IPS-NIHi11 (cell line): ENCODE measurements around the gene PAPOLB.

ENCODE experiments used
- DNase-seq: peaks from one replicate; pipeline ENCODE4 v3.0.0; 2012; ENCODE audit warnings: mixed read lengths, low spot score

Gene PAPOLB

DNA sequence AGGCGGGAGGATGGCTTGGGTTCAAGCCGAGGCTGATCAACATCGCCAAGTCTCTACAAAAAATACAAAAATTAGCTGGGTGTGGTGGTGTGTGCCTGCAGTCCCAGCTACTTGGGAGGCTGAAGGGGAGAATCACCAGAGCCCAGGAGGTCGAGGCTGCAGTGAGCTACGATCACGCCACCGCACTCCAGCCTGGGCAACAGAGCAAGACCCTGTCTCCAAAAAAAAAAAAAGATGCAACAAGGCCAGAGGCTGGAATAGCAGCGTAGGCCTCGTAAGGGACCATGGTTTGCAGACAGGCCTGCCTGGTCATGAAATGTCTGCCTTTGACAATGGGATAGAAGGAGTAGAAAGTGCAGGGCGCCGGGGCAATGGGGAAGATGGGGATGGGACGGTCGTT lies 20.0 kb downstream of the PAPOLB start:
- no peak for DNase-seq

DNA sequence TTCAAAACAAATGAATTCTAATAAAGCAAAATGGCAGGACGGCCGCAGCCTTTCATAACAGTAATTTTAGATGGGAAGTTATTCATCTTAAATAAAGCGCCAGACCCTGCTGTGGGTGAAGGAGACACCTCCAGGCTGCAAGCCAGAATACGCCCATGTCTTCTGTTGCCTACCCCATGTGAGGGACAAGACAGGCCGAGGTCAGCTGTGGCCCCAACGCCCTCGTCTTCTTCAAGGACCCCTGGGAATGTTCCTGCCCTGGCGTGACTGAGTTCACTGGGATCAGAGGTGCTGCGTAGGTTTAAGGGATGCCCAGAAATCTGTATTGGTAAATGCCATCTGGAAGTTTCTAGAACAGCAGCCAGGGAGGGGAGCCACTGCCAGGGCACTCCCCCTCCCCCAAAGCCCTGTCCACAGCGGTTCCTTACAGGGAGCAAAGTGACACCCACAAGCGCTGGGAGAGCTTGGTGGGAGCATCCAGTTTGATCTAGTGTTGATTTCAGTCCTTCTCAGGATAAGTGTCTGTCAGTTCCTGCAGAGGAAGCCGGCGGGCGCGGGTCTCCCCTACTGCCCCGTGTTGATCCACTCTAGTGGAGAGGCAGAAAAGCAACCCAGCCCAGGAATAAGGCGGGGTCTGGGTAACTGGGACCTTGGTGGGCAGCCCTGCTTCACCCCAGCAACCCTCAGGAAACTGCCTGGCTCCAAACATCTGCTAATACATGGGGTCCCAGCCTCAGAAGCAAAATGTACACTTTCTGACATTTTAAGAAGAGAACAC lies 20.6 kb downstream of the PAPOLB start:
- no peak for DNase-seq

DNA sequence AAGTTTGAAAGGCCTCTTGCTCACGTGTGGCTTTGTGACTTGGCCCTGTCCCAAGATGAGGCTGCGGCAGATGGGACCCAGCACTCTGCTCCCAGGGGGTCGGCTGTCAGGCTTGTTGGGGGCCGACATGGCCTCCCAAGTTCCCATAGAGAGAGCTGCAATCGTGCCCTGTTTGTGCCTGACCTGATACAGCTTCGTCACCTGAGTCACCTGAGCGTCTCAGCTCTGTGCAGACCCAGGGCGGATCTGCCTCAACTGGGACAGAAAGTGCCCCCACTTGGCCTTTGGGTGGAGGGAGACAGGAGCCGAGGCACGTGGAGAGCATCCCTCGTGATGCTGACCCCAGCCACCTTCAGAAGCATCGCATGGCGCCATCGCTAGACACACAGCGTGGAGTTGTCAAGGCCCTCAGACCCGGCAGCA lies 21.7 kb downstream of the PAPOLB start:
- no peak for DNase-seq

DNA sequence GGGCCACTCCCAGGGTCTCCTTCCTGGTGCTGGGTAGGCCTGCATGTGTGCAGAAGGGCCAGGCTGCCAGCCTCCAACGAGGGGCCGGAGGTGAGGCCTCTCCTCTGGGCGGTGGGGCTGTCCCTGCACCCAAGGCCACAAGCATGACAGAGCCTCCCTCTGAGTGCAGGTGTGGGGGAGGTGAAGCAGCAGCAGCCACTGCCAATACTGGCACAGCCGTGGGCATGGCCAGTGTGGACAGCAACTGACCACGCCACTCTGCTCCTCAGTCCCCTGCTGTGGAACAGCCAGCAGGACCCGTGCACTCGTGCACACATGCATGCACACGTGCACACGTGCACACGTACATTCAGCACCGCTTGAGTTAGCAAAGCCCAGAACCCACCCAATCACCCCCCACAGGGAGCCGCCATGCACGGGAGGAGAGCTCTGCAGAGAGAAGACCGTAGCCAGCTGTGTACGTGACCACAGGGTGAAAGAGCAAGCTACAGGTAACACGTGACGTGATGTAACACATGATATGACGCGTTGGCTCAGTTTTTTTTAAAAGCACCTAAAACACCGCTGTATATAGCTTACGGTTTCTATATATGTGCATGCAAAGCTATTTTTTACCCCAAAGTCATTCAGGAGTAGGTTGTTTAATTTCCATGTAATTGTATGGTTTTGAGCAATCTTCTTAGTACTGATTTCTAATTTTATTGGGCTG lies 23.1 kb downstream of the PAPOLB start:
- no peak for DNase-seq

DNA sequence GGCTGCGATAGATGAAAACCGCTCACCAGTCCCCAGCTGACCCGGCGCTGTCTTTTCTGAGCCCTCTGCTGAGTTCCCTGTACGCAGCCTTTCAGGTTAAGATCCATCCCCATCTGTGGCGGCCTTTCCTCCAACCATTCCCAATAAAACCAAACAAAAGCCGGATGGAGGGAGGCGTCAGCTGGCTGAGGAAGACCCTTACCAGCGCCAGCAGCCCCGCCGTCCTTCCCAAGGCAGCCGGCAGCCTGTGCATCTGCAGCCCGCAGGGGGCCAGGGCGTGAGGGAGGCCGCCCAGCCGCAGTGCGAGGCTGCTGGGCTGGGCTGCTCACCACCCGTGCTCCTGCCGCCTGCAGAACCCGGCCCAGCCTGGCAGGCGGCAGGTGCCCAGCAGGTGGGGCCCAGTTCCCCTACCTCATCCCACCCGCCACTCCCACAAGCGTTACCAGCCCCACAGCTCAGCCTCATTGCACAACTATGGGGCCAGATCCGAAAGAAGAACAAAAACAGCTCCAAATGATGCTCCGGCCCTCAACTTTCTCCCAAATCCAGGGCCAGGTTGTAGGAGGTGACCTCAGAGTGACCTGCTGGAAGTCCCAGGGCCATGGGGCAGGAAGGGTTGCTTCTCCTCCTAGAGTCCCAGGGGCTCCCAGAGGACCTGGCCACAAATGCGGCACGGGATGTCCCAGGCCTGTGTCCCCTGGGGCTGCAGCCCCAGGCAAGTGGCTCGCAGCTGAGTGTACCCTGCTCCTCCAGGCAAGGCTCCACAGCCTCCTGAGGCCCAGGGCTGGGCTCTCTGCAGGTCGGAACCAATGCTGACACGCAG lies 23.8 kb downstream of the PAPOLB start:
- DNase-seq, result peak; percentile 81

DNA sequence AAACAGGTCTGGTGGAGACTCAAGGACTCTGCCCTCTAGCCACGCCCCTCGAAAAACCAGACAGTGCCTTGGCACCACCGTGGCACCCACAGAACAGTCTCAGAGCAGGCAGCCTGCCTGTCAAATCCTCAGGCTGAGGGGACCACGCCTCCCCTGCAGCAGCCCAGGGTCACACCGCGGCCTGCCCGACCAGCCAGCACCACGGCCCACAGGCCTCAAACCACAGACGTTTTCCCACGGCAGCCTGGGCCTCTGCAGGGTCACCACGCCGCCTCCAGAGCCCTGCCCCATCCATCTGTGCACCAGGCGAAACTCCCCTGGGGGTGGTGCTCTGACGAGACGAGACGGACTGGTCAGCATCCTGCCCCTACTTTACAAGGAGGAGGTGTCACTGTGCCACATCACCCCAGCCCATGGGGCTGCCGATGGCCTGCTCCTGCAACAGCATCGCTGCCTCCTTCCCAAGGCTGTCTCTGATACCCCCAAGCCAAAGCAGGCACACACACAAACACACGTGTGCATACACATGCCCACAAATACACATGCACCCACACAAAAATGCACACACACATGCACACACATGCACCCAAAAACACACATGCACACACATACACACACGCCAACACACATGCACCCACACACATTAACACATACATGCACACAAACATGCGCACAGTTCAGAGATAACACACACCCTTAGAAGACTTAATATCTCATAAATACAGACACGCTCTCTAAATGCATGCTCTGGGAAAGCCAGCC lies 24.6 kb downstream of the PAPOLB start:
- DNase-seq, result no peak

DNA sequence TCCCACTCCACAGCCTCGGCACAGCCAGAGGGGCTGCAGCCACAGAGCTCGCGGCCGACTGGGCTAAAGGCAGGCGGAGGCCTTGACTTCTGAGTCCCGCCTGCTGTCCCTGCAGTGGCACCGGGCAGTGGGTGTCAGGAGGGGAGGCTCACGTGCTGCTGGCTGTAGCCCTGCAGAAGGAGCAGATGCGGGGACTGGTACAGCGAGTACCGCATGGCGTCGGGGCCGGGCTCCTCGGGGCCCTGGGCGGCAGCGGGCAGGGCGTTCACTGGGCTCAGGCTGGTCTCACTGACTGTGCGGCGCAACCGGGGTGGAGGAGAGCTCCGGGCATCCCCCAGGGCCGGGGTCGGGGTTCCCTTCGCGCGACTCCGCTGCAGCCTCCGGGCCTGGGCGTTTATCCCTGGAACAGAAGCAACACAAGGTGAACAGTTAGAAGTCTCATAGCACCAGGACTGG lies 25.6 kb downstream of the PAPOLB start:
- no peak for DNase-seq

DNA sequence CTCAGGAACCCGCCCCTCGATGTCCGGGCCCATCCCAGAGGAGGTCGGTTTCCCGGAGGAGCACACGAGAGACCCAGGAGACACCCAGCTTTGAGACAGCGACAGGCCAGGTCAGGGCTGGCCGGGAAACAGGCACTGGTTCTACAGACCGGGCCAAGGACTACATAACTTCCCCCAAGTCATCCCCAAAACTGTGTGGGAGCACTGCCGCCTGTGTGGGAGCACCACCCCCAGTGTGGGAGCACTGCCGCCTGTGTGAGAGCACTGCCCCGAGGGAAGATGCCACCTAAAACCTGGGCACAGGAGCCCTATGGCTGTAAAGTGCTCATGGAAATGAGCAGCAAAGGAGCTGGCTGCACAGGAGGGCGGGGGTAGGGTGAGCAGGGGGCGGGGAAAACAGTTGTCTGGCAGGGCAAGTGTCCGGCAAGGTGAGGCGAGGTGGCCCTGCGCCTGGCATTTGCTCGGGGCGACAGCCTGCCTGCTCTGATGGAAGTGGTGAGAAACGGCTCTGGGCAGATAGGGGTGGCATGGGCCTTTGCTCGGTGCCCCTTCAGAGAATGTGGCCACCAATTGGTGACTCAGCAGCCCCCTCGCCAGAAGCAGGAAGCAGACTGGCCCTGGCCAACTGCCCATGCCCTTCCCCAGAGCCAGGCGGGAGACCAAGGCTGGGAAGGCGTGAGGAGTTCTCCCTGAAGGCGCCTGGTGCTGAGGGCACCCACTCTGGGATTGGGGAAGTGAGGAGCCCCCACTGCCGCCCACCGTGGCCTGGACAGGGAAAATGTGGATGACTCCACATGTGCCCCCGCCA lies 26.2 kb downstream of the PAPOLB start:
- DNase-seq, result no peak

DNA sequence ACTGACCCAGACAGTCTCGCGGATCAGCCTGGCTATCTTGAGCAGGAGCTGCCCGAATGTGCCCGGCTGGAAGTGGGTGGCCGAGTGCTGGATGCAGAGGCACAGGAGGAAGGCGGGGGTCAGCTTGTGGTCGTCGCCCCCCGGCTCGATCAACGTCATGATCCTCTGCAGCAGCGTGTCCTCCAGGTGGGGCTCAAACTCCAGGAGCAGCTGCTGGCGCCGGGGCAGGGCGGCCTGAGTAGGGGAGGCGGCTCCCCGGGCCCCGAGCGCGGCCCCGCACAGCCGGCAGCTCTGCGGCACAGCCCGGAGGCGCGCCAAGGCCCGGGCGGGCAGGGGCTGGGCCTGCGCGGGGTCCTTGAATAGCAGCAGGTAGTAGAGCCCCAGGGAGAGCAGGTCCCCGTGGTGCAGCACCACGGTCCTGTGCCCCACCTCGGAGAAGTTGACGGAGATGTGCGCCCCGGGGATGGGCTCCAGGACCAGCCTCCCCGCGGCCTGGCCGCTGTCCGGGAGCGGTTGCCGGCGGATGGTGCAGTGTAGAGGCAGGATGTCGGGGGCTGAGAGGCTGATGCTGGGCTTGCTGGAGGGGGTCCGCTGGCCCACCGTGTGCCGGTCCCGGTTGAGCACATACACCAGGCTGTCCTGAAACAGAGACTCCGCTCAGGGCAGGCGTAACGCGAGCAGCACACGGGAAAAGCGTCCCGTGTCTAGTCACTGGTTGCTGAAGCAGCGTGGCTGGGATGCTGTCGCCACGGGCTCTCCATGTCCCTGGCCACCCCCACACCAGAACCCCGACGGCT lies 27.0 kb downstream of the PAPOLB start:
- no peak for DNase-seq

DNA sequence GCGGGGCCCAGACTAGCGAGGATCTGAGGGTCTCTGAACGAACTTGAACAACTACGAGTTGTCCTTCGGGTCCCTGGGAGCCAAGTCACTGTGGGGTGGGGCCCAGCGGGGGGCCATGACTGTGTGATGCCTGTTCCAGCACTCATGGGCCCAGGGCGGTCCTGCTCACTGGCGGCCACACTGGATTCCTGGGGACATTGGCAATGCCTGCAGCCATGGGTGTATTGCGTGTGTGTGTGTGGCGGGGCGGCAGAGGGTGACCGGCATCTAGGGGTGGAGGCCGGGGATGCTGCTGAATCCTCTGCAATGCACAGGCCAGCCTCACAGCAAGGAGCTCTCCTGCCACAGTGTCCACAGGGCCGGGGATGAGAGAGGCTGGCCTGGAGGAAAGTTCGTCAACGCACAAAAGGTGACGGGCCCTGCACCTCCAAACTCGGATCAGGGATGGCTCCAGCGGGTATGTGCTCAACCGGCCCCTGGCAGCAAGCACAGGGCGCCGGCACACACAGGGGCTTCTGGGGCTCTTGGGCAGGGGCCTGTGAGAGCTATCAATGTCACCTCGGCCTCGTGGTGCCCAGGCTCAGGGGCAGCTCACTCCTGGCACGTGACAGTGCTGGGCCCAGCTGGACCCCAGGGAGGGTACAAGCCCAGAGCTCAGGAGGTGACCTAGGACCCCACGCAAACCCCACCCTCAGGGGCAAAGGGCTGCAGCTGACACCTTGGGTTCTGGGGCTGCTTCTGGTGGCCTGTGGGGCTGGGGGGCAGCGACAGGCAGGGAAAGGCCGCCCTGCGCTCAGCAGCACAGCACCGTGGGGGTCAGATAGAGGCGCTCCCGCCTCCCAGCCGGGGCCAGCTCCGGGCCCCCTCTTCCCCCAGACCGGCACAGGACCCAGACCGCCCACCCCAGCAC lies 27.9 kb downstream of the PAPOLB start:
- DNase-seq, result no peak

DNA sequence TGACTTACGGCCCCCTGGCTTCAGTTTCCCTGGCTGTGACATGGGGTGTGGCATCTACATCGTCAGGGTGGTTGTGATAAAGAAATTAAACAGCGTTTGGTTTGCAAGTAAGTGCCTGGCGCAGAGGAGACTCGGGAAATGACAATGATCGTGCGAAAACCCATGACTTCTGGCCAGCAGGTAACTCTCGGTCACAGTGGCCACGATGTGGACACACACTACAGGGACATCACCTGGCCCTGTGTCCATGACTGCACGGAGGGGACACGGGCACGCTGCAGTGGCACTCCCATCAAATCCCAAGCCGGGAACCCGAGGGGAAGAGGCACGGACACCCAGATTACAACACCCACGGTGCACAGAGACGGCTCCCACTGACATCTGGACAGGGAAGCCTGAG lies 28.7 kb downstream of the PAPOLB start:
- no peak for DNase-seq

DNA sequence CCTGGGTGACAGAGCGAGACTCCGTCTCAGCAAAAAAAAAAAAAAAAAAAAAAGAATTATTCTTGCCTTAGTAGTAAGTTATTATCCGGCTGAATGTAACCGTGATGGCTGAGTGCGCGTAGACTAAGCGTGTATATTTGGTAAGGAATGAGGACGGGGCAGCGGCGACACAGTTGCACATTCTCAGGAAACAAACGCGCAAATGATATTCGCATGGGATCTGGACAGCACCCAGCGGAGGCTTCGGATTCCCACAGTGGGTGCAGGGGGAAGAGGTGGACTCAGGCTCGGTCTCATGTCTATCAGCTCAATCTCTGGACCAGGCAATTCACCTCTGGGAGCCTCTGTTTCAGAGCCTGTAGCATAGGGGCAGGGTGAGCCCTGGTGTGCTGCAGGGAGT lies 29.1 kb downstream of the PAPOLB start:
- no peak for DNase-seq

DNA sequence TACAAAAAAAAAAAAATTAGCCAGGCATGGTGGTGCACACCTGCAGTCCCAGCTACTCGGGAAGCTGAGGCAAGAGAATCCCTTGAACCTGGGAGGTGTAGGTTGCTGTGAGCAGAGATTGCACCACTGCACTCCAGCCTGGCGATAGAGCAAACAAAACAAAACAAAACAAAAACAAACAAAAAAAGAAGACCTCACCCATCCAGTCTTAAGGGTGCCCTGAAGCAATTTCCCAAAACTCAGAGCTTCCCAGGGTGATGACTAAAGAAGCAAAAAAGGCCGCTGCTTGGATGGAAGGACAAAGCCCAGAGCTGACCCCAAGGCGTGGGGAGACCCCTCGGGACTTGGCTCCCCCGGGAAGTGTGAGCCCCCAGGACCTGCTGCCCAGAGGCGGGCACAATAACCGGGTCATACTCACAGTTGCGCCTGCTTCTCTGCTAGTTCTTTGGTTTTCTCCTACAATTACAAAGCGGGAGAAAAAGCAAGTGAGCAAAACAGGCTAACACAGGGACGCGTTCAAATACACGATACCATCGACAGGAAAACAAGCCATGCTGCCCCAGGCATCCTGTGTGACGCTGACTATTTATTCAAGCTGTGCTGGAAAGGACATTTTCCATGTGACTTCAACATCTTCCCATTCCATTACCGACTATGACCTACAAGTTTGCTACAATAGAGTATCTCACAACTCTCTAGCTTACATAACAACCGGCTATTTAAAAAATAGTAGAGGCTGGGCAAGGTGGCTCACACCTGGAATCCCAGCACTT lies 29.9 kb downstream of the PAPOLB start:
- DNase-seq, result no peak

DNA sequence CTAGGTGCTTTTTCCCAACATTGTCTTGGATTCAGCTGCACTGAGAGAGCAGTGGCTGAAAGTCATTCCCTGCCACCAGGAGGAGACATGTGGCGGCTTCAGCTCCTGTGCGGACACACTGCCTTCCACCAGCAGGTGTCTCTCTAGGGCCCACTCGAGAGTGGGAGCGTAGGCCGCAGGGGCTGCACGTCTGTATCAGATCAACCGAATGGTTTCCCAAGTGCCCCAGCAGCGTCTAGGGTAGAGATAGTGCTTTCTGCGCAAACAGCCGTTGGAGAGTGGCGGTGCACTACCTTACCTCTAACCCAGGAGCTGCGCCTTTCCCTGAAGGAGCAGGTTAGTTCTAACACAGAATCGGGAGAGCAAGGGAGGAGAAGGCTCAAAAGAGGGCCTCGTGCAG lies 31.7 kb downstream of the PAPOLB start:
- peak; percentile 83 for DNase-seq

DNA sequence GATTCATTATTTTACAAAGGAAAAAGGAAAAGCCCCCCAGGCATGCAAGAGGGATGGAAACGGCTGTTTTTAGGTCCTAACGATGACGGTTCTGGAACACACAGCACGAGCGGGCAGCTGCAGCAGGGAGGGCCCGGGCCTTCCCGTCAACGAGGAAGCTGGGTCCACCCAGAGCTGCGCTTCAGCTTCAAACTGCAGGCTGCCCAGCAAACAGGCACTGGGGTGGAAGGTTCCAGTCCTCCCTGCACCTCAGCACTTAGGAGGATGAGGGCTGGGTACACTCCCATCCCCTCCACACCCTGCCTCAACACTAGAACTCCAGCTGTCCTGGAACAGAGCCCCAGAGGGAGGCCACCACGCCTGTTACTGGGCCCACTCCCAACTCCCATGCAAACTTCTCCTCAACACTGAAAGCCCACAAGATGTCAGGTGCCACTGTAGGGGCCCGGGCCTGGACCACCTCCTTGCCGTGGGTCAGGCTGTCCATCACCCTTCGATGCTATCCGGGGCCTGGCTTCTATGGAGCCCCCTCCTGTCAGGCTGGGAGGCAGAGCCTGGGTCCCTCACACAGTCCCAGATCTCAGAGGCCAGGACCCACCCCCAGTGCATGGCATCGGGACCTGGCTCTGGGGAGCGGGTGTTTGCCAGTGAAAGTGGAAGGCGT lies 33.0 kb downstream of the PAPOLB start:
- DNase-seq, result no peak

DNA sequence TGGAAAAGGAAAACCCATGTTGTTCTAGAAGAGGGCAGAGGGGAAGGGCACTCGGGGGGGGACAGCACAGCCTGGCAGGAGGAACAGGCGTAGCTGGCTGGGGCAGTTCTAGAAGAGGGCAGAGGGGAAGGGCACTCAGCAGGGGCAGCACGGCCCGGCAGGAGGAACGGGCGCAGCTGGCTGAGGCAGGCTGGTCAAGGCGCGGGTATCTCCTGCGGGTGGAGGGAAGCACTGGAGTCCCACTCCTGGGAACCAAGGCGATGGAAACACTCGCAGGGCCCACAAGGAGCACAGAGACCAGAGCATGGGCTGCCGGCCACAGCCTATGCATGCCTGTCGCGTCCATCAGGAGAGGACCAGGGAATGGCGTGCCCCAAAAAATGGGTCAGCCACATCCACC lies 36.7 kb downstream of the PAPOLB start:
- no peak for DNase-seq

DNA sequence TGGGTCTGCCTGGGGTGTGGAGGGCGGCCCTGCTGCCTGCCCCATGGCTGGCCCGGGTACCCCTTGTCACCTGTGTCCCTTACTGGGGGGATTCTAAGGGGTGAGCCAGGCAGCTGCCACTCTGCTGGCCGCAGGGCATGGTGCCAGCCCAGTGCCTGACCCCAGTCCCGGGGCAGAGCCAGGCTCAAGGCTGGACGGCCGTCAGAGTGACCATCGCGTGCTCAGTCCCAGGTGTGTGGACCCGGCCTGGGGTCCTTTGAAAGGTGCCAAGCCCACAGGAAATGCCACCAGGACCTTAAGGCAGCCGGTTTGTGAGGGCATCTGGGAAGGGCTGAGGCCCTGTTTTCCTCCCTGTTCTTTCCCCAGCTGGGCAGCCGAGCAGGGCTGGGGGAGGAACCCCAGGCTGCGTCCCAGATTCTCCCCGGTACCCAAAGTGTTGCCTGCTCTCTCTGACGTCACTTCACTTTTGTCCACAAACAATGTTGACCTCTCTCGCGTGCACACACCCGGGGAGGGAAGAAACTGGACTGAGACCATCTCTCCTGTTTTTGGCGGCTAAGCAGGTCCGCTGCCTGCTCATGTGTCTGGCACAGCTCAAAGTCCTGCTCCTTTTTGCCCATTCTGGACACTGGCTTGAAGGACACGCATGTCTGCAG lies 37.6 kb downstream of the PAPOLB start:
- no peak for DNase-seq
